Measurements from ENCODE around the gene ANGPTL2.

The ANGPTL2 gene

DNA sequence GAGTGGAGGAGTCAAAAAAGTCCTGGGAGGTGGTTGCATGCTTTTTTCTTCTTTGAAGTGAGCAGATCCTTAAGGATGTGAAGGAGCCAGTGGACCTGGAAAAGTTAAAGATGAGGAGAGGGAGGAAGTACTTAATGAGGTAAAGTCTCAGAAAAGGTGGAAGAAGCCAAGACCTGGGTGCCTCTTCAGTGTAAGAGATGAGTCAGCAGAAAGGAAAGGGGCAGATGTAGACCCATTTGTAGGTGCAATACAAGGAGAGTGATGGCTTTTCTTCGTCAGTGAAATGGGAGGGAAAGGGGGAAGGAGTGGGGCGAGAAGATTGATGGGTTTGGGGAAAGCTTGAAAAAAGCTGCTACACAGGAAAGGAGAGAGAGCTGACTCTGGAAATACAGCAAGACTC lies 82.9 kb downstream of the ANGPTL2 start:
- DNase-seq (ENCODE audit: low read depth), result no peak
- TF ChIP-seq, protein P1, sequence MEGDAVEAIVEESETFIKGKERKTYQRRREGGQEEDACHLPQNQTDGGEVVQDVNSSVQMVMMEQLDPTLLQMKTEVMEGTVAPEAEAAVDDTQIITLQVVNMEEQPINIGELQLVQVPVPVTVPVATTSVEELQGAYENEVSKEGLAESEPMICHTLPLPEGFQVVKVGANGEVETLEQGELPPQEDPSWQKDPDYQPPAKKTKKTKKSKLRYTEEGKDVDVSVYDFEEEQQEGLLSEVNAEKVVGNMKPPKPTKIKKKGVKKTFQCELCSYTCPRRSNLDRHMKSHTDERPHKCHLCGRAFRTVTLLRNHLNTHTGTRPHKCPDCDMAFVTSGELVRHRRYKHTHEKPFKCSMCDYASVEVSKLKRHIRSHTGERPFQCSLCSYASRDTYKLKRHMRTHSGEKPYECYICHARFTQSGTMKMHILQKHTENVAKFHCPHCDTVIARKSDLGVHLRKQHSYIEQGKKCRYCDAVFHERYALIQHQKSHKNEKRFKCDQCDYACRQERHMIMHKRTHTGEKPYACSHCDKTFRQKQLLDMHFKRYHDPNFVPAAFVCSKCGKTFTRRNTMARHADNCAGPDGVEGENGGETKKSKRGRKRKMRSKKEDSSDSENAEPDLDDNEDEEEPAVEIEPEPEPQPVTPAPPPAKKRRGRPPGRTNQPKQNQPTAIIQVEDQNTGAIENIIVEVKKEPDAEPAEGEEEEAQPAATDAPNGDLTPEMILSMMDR (IDR thresholded peaks at IDR 0.05; ENCODE audit: low read length, missing control alignments), result no peak
- H3K4me3 ChIP-seq (replicated peaks; ENCODE audit: low read depth, low read length), result no peak overlapping the region

DNA sequence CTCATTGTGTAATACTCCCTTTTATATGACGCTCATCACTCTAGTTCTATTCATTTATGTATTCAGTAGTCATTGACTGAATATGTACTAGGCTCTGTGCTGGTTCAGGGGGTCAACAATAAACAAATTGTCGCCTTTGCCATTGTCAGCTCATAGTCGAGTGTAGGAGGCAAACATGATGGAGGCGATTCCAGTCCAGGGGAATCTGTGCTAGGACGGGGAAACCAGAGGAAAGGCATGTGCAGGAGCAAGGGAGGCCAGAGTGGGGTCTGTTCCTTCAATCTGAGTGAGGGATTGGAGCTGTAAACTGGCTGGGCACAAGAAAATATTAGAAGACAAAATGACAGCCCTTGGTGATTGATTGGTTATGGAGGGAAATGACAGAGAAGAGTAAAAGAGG lies 83.9 kb downstream of the ANGPTL2 start:
- H3K4me3 ChIP-seq (replicated peaks; ENCODE audit: low read depth, low read length), result no peak overlapping the region
- TF ChIP-seq, protein P1 (IDR thresholded peaks at IDR 0.05; ENCODE audit: low read length, missing control alignments), result no peak
- DNase-seq (ENCODE audit: low read depth), result no peak

Data from fibroblast of pulmonary artery (primary cell).